LNCaP clone FGC (cell line): Measurements from ENCODE around the gene UBE2D2.

Experiments
- DNase-seq: peaks from one replicate; pipeline ENCODE4 v3.0.0-alpha.2; 2011; ENCODE audit warnings: low read depth
- H3K4me3 ChIP-seq: 2 replicates; pipeline ENCODE4 v1.5.1; 2011; ENCODE audit warnings: mild to moderate bottlenecking, low read depth, low read length, control low read depth
- CTCF ChIP-seq: IDR thresholded peaks from 2 replicates; pipeline ENCODE4 v1.5.1; 2012; ENCODE audit warnings: mild to moderate bottlenecking; ENCODE audit not compliant: control insufficient read depth, insufficient read depth; ENCODE audit errors: extremely low read depth

UBE2D2 gene

DNA sequence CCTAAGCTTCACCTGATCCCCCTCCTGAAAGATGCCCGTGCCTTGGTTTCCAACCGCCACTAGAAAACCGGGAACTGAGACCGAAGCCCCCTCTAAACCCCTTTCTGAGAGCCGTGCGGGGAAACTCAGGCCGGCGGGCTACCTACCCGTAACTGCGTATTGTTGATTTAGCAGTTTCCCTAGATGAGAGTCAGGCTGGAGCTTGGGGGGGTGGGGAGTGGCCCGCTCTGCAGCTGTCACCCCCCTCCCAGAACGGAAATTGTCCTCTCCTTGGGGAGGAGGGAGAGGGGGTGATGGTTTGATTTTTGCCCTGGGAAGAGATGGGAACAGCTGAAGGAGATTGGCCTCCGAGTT, 89.5 kb downstream of the UBE2D2 start:
- TF ChIP-seq CTCF = no peak
- DNase-seq = no peak
- H3K4me3 ChIP-seq = peak overlapping the region; percentile 84

GRCh38 chr5:139651043-139651834, 90.1 kb downstream of the UBE2D2 start:
- peak overlapping the region; percentile 84 for H3K4me3 ChIP-seq
- peak; percentile 67 for DNase-seq

DNA sequence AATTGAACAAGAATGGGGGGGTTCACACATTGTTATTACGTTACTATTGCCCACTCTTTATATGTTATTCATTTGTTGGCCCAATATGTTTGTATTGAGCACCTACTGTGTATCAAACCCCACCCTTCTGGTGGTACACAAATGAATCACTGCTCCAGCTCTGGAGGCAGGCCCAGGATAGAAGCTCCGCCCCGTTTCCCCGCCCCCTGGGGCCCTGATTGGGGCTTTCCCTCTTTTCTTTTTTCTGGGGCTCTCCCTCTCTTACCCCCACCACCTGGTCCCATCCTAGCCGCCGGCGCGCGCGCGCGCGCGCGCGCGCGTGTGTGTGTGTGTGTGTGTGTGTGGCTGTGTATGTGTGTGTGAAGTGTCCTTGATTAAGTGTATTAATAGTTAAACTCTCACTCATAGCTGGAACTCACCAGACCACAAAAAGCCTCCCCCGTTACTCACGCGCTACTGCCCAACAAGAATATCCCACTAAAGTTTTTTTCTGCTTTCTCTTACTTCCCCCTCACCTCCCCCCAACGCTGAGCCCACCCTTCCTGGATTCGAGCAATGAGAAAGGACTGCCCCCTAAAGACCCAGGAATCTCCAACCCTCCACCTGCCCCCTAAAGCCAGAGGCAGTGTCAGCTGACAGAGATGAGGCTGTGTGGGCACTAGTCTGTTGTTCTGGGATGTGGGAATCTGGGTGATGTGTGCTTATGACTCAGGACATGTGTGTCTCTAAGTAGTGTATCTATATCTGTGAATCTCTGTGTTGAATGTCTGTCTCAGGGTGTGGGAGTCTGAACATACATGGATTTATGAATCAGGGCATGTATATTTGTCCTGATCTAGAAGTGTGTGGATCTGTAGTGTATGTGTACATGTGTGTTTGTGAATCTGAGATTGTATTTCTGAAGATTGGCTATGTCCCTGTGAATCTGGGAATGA, 91.0 kb downstream of the UBE2D2 start:
- DNase-seq = no peak
- no peak overlapping the region for H3K4me3 ChIP-seq
- no peak for TF ChIP-seq CTCF

More at GRCh38 chr5:139651043-139651834, 90.1 kb downstream of the UBE2D2 start:
- TF ChIP-seq CTCF = no peak

- no peak for DNase-seq
- no peak for TF ChIP-seq CTCF
- no peak overlapping the region for H3K4me3 ChIP-seq
Measured at GRCh38 chr5:139652788-139653241, 91.7 kb downstream of the UBE2D2 start.

DNA sequence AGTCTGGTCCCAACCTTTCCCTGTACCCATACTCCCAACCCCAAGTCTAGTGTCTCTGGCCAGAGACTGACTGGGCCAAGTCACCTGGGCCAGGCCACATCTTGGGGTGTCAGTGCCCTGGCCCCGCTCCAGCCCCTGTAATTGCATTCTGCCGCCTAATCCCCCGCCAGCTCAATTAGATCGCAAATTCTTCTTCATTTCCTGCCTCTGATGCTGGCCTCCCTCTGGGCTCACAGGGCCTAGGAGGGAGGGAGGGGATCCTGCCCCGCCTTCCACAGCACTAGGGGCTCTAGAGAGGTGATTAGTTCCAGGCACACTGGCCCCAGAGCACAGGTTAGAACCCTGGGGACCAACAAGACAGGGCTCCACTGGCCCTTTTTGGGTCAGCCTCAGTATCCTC, 92.5 kb downstream of the UBE2D2 start:
- TF ChIP-seq CTCF = no peak
- no peak for DNase-seq
- no peak overlapping the region for H3K4me3 ChIP-seq

DNA sequence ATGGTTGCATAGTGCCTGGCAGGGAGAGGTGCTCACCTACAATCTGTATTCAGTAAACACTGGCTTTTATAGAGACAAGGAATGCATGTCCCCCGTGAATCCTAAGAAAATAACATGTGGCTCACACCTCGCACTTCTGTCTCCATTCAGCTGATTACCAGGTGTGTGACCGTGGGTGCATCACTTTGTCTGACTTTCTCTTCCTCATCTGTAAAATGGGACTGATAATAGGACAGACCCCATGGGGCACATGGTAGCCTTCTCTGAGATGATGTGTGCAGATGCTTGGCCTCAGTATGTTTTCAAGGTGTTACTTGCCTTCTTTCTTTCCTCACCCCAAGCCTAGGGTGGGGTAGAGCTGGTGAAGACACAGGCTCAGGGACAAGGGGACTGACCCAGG, 93.3 kb downstream of the UBE2D2 start:
- no peak for TF ChIP-seq CTCF
- DNase-seq = no peak
- H3K4me3 ChIP-seq = no peak overlapping the region
